K562 (cell line): ENCODE data around the gene IDS. TPM values are rescaled to one million over a fixed set of nuclear protein-coding genes. Genes with fewer than 3 reads are reported as not detected.

ENCODE experiments used
- AFF4 ChIP-seq: sonication (generic); formaldehyde crosslinking; IDR thresholded peaks from 2 replicates; pipeline ENCODE4 v1.8.0; 2023; ENCODE audit warnings: mild to moderate bottlenecking, missing genetic modification reagents
- CCAR2 ChIP-seq: fragments of 200-400 bp; formaldehyde crosslinking; IDR thresholded peaks from 2 replicates; pipeline ENCODE4 v1.6.1; 2017; ENCODE audit warnings: mild to moderate bottlenecking, low read depth, low read length
- CUX1 ChIP-seq: fragments of 200-800 bp; sonication (Bioruptor generic); IDR thresholded peaks from 2 replicates; pipeline ENCODE4 v1.6.1; 2016; ENCODE audit warnings: missing genetic modification characterization, missing compliant biosample characterization
- FOS ChIP-seq: IDR thresholded peaks from 3 replicates; pipeline ENCODE4 v1.6.1; 2011; ENCODE audit not compliant: insufficient read length; ENCODE audit errors: extremely low read depth
- FOXJ3 ChIP-seq: sonication (generic); formaldehyde crosslinking; IDR thresholded peaks from 2 replicates; pipeline ENCODE4 v1.4.0; 2020; ENCODE audit warnings: mild to moderate bottlenecking, missing genetic modification reagents
- JUNB ChIP-seq: fragments of 450-650 bp; formaldehyde crosslinking; conservative IDR thresholded peaks from 2 replicates; pipeline ENCODE4 v1.4.0; 2020; ENCODE audit warnings: mild to moderate bottlenecking
- NFATC3 ChIP-seq: fragments of 450-650 bp; IDR thresholded peaks from 2 replicates; pipeline ENCODE4 v1.6.1; 2017; ENCODE audit warnings: mild to moderate bottlenecking
- NR0B1 ChIP-seq: fragments of 450-650 bp; IDR thresholded peaks from one replicate; pipeline ENCODE4 v1.6.1; 2018; ENCODE audit warnings: mild to moderate bottlenecking, moderate library complexity; ENCODE audit not compliant: partially characterized antibody
- PRPF4 ChIP-seq: fragments of 200-400 bp; formaldehyde crosslinking; IDR thresholded peaks from one replicate; pipeline ENCODE4 v1.6.1; 2017; ENCODE audit warnings: low read length, low read depth, mild to moderate bottlenecking; ENCODE audit not compliant: insufficient read depth, poor library complexity, severe bottlenecking
- SLC30A9 ChIP-seq: fragments of 250-450 bp; sonication (Bioruptor Pico); IDR thresholded peaks from 2 replicates; pipeline ENCODE4 v1.8.0; 2022; ENCODE audit warnings: mild to moderate bottlenecking, moderate library complexity
- WHSC1 ChIP-seq: IDR thresholded peaks from one replicate; pipeline ENCODE4 v1.6.1; 2012; ENCODE audit warnings: low read length, control low read depth, inconsistent platforms
- ZBTB49 ChIP-seq: sonication (generic); formaldehyde crosslinking; IDR thresholded peaks from 2 replicates; pipeline ENCODE4 v1.8.0; 2022; ENCODE audit warnings: missing genetic modification reagents, mild to moderate bottlenecking, borderline replicate concordance
- ZNF445 ChIP-seq: fragments of 250-450 bp; sonication (Bioruptor Pico); IDR thresholded peaks from 2 replicates; pipeline ENCODE4 v1.4.0; 2020; ENCODE audit warnings: low read depth, mild to moderate bottlenecking, moderate library complexity
- polyA plus RNA-seq, 8 experiments: library from polyadenylated mRNA; depleted of rRNA in 4 of 8; stranded (reverse) in 5 of 8; unstranded in 3 of 8; fragments of >200 nt; fragmentation: Nextera tagmentation in 2 of 8; fragmentation: Illumina TruSeq in 1 of 8; extraction: Ambion mirVana in 2 of 8; extraction: Trizol in 1 of 8; gene quantifications; 2 replicates each; pipeline versions ENCODE4 v1.2.1 to v1.2.3, GENCODE V29; 2011 to 2014; ENCODE audit warnings: inconsistent platforms in 1 of 8, missing spikeins in 1 of 8
- total RNA-seq, 7 experiments: library from RNA; depleted of rRNA in 6 of 7; stranded (reverse); fragments of >200 nt in 6 of 7; fragmentation: Illumina TruSeq in 2 of 7; extraction: Trizol in 2 of 7; gene quantifications; 2 replicates each; pipeline versions ENCODE4 v1.2.1 to v1.2.3, GENCODE V29; 2011 to 2021; ENCODE audit warnings: low replicate concordance in 1 of 7

IDS gene
- total and polyA plus RNA-seq, 9 of the 15 experiments (the other 6 are each of a cell fraction or from before 2014, with no cell fraction given), result 2.0 to 18.6 (median 8.6) TPM

- TF ChIP-seq ZNF445 (CRISPR knock-in tag) (no peak), CCAR2 (no peak), NFATC3 (no peak), JUNB (CRISPR knock-in tag) (no peak), PRPF4 (no peak), FOXJ3 (CRISPR knock-in tag) (no peak), FOS (no peak), NR0B1 (no peak), CUX1 (CRISPR knock-in tag) (no peak), WHSC1 (no peak), SLC30A9 (CRISPR knock-in tag) (no peak), ZBTB49 (CRISPR knock-in tag) (no peak), AFF4 (CRISPR knock-in tag) (no peak)
Observed at GRCh38 chrX:149540621-149541520, 35.8 kb upstream of the IDS start, which contains the start of gene EOLA1 (continued).
